ENCODE data around the gene ZMYND8.

The ZMYND8 gene

DNA sequence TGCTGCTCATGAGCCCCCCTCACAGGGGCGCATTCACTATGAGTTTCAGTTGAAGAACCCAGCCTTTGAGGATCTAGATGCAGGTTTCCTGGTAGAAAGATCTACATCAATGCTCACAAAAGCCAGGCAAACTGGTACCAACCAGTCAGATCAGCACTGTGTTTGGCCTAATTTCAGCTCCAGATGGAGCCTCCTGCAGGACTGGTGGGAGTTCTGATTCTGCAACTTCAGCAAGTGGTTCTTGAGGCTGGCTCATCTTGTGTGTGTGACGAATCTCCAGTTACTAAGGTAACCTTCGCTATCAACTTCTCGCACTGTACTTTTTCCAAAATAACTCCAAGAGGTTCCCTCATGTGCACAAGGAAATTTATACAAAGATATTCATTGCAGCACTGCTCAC lies 118.8 kb downstream of the ZMYND8 start:
- TF ChIP-seq, protein P1, sequence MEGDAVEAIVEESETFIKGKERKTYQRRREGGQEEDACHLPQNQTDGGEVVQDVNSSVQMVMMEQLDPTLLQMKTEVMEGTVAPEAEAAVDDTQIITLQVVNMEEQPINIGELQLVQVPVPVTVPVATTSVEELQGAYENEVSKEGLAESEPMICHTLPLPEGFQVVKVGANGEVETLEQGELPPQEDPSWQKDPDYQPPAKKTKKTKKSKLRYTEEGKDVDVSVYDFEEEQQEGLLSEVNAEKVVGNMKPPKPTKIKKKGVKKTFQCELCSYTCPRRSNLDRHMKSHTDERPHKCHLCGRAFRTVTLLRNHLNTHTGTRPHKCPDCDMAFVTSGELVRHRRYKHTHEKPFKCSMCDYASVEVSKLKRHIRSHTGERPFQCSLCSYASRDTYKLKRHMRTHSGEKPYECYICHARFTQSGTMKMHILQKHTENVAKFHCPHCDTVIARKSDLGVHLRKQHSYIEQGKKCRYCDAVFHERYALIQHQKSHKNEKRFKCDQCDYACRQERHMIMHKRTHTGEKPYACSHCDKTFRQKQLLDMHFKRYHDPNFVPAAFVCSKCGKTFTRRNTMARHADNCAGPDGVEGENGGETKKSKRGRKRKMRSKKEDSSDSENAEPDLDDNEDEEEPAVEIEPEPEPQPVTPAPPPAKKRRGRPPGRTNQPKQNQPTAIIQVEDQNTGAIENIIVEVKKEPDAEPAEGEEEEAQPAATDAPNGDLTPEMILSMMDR (conservative IDR thresholded peaks at IDR 0.05; ENCODE audit: low read length), result no peak
- DNase-seq (ENCODE audit: low read depth), result no peak
- no peak overlapping the region for H3K4me3 ChIP-seq (ENCODE audit: low read length)

DNA sequence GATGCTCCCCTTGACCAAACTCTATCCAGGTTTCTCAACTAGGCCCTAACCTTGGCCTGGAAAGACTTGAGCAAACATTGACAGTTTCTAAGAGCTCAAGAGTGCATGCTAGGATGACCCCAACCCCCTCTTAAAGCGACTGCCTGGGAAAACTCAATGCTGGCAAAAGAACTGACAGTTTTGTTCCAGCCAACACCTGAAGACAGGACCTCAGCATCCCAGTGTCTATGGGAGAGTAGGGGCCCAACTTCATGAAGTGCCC lies 119.9 kb downstream of the ZMYND8 start:
- no peak overlapping the region for H3K4me3 ChIP-seq (ENCODE audit: low read length)
- no peak for DNase-seq (ENCODE audit: low read depth)
- TF ChIP-seq, protein P1 (conservative IDR thresholded peaks at IDR 0.05; ENCODE audit: low read length), result no peak

DNA sequence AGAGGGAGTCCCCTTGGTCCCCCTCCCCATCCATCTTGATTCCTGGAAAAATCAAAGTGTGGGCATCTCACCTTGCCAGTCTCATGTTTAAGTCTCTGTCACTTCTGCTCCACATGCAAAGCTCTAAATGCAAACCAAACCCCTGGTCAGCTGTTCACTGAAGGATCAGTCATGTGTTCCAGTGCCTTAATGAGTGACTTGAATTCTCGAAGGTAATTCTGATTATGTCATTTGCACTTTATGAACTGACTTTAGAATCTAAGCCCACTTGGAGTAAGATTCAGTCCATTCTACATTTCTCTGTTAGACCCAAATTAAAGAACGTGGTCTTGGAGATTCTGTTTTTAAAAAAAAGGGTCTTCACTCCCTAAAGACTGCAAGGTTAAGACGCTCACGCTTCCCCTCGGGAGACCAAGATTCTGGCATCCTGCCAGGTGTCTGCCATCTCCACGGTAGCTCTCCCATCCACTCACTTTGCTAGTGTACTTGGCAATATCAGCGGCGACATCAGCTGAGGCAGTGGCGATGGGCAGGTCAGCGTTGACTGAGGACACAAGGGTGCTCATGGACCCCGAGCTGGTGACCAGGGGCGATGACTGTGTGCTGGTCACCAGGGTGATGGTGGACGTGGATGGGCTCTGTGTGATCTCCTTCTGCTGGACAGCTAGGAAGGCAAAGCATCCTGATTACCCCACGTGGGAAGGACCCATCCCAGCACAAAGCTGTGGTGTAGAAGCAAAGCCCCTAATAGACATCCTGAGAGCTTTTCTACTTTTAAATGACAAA lies 120.5 kb downstream of the ZMYND8 start:
- DNase-seq (ENCODE audit: low read depth), result no peak
- no peak overlapping the region for H3K4me3 ChIP-seq (ENCODE audit: low read length)
- TF ChIP-seq, protein P1 (conservative IDR thresholded peaks at IDR 0.05; ENCODE audit: low read length), result no peak

DNA sequence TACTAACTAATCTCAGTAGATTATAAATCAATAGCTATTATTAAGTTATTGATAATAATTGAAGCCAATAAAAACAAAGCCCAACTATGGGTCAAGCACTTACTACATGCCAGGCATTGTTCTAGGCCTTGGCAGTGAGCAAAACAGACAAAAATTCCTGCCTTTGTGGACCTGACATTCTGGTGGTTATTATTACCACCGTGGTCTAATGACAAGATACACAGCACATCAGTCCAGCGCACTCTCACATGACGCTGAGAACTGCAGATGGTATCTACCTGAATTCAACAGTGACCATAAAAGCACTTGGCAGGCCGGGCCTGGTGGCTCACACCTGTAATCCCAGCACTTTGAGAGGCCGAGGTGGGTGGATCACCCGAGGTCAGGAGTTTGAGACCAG lies 121.4 kb downstream of the ZMYND8 start:
- no peak overlapping the region for H3K4me3 ChIP-seq (ENCODE audit: low read length)
- TF ChIP-seq, protein P1 (conservative IDR thresholded peaks at IDR 0.05; ENCODE audit: low read length), result no peak
- no peak for DNase-seq (ENCODE audit: low read depth)

DNA sequence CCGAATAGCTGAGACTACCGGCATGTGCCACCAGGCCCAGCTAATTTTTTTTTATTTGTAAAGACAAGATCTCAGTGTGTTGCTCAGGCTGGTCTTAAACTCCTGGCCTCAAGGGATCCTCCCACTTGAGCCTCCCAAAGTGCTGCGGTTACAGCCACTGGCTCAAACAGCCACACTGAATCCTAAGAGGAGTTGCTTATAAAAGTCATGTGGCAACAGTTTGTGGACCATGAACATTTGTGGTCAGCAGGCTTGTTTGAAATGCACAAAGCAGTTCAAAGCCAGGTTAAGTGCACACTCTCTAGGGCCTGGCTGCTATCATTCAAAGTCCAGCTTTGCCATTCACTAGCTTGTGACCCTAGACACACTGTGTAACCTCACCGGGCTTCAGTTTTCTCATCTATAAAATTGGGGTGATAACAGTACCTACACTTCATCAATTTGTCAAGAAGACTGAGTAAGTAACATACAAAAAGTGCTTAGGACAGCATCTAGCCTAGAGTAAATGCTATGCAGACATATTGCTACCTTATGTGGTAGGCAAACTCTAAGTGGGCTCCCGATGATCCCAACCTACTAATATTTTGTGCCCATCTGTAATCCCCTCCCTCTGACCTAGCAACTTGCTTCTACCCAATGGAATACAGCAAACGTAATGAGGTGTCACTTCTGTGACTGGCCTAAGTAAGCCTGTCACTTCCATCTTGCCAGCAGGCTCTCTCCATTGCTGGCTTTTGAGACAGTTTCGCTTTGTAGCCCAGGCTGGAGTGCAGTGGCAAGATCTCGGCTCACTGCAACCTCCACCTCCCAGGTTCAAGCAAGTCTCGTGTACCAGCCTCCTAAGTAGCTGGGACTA lies 122.9 kb downstream of the ZMYND8 start:
- no peak overlapping the region for H3K4me3 ChIP-seq (ENCODE audit: low read length)
- TF ChIP-seq, protein P1 (conservative IDR thresholded peaks at IDR 0.05; ENCODE audit: low read length), result no peak
- DNase-seq (ENCODE audit: low read depth), result peak; percentile 30

DNA sequence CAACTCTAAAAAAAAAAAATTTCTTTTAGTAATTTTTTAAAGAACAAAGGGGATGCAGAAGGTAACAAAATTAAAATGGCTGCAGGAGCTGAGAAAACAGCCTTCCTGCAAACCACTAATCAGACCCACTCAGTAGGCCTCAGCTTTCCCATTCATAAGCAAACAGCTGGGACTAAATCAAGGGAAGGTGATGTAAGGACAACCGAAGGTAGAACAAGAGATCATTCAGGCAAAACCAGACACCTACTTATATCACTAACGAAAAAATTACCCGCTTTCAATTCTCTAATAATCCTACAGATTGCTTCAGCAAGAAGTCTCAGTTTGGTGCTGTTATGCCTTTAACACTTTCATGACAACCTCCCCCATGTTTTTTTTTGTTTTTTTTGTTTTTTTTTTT lies 124.0 kb downstream of the ZMYND8 start:
- TF ChIP-seq, protein P1 (conservative IDR thresholded peaks at IDR 0.05; ENCODE audit: low read length), result no peak
- no peak overlapping the region for H3K4me3 ChIP-seq (ENCODE audit: low read length)
- no peak for DNase-seq (ENCODE audit: low read depth)
